ENCODE measurements around the gene PICALM. TPM values are rescaled to one million over a fixed set of nuclear protein-coding genes. Genes with fewer than 3 reads are reported as not detected.

PICALM gene
- polyA plus RNA-seq, 1 experiment = 303 TPM

GRCh38 chr11:86011175-86011574 is 57.7 kb downstream of the PICALM start:
- POLR2A ChIA-PET = no interaction called here
- H3K4me3 ChIP-seq (ENCODE audit: low read depth, low read length) = no peak overlapping the region
- CTCF ChIA-PET = interaction anchor here (1.5 kb wide), 1 partner anchor 182 kb away, joined by 4 read pairs; no protein-coding TSS in a partner anchor
- no peak for DNase-seq (ENCODE audit: low read depth, low spot score)
- no peak for TF ChIP-seq CTCF (IDR thresholded peaks at IDR 0.05; ENCODE audit: low read depth, low read length)
- H3K27ac ChIP-seq (ENCODE audit: low read depth, low read length) = no peak overlapping the region
- H3K9me3 ChIP-seq (ENCODE audit: control insufficient read depth, insufficient read depth, low read length) = no peaks in the 10 kb centered on the region
- H3K27me3 ChIP-seq (ENCODE audit: control insufficient read depth, insufficient read depth, low read length) = no peaks in the 10 kb centered on the region

GRCh38 chr11:86003654-86004053 is 65.2 kb downstream of the PICALM start:
- no peaks in the 10 kb centered on the region for H3K9me3 ChIP-seq (ENCODE audit: control insufficient read depth, insufficient read depth, low read length)
- H3K27ac ChIP-seq (ENCODE audit: low read depth, low read length) = no peak overlapping the region
- ChIA-PET POLR2A (no interaction called here), CTCF (interaction anchor here (0.5 to 0.9 kb wide), 2 partner anchors 149 to 281 kb away, joined by 3 to 5 read pairs; partner anchors contain the start of gene CCDC83)
- H3K27me3 ChIP-seq (ENCODE audit: control insufficient read depth, insufficient read depth, low read length) = no peaks in the 10 kb centered on the region
- H3K4me3 ChIP-seq (ENCODE audit: low read depth, low read length) = no peak overlapping the region
- TF ChIP-seq CTCF (IDR thresholded peaks at IDR 0.05; ENCODE audit: low read depth, low read length) = no peak
- DNase-seq (ENCODE audit: low read depth, low spot score) = no peak

- Histone ChIP-seq H3K27ac (ENCODE audit: low read depth, low read length) (no peak overlapping the region), H3K4me3 (ENCODE audit: low read depth, low read length) (no peak overlapping the region), H3K27me3 (ENCODE audit: control insufficient read depth, insufficient read depth, low read length) (no peaks in the 10 kb centered on the region), H3K9me3 (ENCODE audit: control insufficient read depth, insufficient read depth, low read length) (no peaks in the 10 kb centered on the region)
- no peak for DNase-seq (ENCODE audit: low read depth, low spot score)
- POLR2A ChIA-PET = no interaction called here
- CTCF ChIA-PET = no interaction called here
- TF ChIP-seq CTCF (IDR thresholded peaks at IDR 0.05; ENCODE audit: low read depth, low read length) = no peak
Measured at GRCh38 chr11:86002431-86002830, 66.5 kb downstream of the PICALM start.

- Histone ChIP-seq H3K27ac (ENCODE audit: low read depth, low read length) (no peak overlapping the region), H3K27me3 (ENCODE audit: control insufficient read depth, insufficient read depth, low read length) (no peaks in the 10 kb centered on the region), H3K4me3 (ENCODE audit: low read depth, low read length) (no peak overlapping the region), H3K9me3 (ENCODE audit: control insufficient read depth, insufficient read depth, low read length) (no peaks in the 10 kb centered on the region)
- no peak for DNase-seq (ENCODE audit: low read depth, low spot score)
- ChIA-PET POLR2A (no interaction called here), CTCF (interaction anchor here (1.0 to 1.3 kb wide), 2 partner anchors 50 to 136 kb away, joined by 3 to 4 read pairs; partner anchors contain the start of gene CCDC83)
- TF ChIP-seq CTCF (IDR thresholded peaks at IDR 0.05; ENCODE audit: low read depth, low read length) = no peak
Measured at GRCh38 chr11:85991508-85991907, 77.4 kb downstream of the PICALM start.

- no peak overlapping the region for H3K4me3 ChIP-seq (ENCODE audit: low read depth, low read length)
- CTCF ChIA-PET = interaction anchor here (0.6 to 1.8 kb wide), 3 partner anchors 135 to 303 kb away, joined by 3 to 4 read pairs (median 4); partner anchors contain the start of gene CCDC83
- no peak overlapping the region for H3K27ac ChIP-seq (ENCODE audit: low read depth, low read length)
- no peaks in the 10 kb centered on the region for H3K27me3 ChIP-seq (ENCODE audit: control insufficient read depth, insufficient read depth, low read length)
- no peaks in the 10 kb centered on the region for H3K9me3 ChIP-seq (ENCODE audit: control insufficient read depth, insufficient read depth, low read length)
- TF ChIP-seq CTCF (IDR thresholded peaks at IDR 0.05; ENCODE audit: low read depth, low read length) = no peak
- DNase-seq (ENCODE audit: low read depth, low spot score) = no peak
- POLR2A ChIA-PET = no interaction called here
Measured at GRCh38 chr11:85989746-85990145, 79.1 kb downstream of the PICALM start.

Data from AG04450 (cell line).